ENCODE data around the gene GASK1A.
"Not testable (repeated sequence)": the region's sequence is repeated elsewhere in the genome, so short reads cannot be mapped to it uniquely, and the experiment has no call there.

GASK1A gene

DNA sequence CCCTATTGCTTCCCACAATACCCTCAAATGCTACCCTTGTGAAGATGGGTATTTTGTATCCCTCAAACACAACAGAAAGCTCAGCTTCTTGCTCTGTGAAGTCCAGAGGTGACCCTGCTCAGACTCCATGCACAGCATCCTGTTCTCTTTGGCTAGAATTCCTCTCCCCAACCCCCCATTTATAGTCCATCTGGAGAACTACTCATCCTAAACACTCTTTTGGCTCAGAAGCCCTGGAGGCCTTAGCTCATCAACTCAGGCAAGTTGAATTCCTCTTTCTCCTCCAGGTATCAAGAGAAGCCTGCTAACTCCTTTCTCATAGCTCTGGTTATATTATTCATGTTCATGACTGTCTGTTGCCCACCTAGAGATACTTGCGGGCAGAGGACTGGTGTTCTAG is 18.3 kb upstream of the GASK1A start:
- no peaks in the 10 kb centered on the region for H3K36me3 ChIP-seq (ENCODE audit: control insufficient read depth, insufficient read depth, low read length)
- no peaks in the 10 kb centered on the region for H3K27me3 ChIP-seq (ENCODE audit: control insufficient read depth, insufficient read depth, low read length, poor library complexity, severe bottlenecking)
- 85 to 100% methylated on average over 1 of the region's 1 CpG for WGBS, 2 experiments
- no peak overlapping the region for H3K4me3 ChIP-seq (ENCODE audit: insufficient read depth, low read depth, low read length)
- no peaks in the 10 kb centered on the region for H3K4me1 ChIP-seq (ENCODE audit: control insufficient read depth, insufficient read depth, low read length)
- no peak overlapping the region for H3K27ac ChIP-seq (ENCODE audit: insufficient read depth, low read depth, low read length, poor library complexity, severe bottlenecking)
- H3K9me3 ChIP-seq (ENCODE audit: control insufficient read depth, low read length), result no peaks in the 10 kb centered on the region

DNA sequence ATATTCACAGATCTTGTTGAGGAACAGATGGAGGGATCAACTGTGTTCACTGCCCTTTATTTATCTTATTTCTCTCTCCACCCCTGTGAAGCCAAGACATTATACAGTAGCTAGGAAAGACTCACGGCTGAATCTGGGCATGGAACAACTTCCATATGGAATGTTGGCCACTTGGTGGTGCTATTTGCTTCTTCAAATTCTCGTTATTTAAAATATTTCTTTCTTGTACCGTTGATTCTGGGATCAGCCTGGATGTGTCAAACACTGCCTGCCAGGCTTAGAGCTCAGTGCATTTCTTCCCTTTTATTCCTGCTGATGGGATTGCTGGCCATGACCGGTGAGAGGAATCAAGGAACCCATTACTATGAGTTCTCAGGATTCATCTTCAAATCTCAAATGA is 17.5 kb upstream of the GASK1A start:
- no peaks in the 10 kb centered on the region for H3K9me3 ChIP-seq (ENCODE audit: control insufficient read depth, low read length)
- WGBS, 2 experiments, result 12 to 14% methylated on average over 4 of the region's 4 CpGs
- no peak overlapping the region for H3K27ac ChIP-seq (ENCODE audit: insufficient read depth, low read depth, low read length, poor library complexity, severe bottlenecking)
- H3K36me3 ChIP-seq (ENCODE audit: control insufficient read depth, insufficient read depth, low read length), result no peaks in the 10 kb centered on the region
- no peaks in the 10 kb centered on the region for H3K4me1 ChIP-seq (ENCODE audit: control insufficient read depth, insufficient read depth, low read length)
- H3K4me3 ChIP-seq (ENCODE audit: insufficient read depth, low read depth, low read length), result no peak overlapping the region
- no peaks in the 10 kb centered on the region for H3K27me3 ChIP-seq (ENCODE audit: control insufficient read depth, insufficient read depth, low read length, poor library complexity, severe bottlenecking)

DNA sequence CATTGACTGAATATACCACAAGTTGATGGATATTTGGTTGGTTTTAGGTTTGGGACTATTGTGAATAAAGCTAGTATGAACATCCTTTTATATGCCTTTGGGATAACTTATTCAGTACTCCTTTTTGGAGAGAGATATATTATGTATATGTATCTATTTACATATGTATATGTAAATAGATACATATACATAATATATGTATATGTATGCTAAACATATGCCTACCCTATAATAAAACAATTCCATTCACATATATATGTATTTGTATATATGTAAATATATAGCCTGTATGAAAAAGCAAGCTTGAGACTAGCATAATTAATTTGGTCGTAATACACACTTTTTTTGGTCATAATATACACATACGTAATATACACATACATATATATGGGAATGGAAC is 15.8 kb upstream of the GASK1A start:
- H3K27me3 ChIP-seq (ENCODE audit: control insufficient read depth, insufficient read depth, low read length, poor library complexity, severe bottlenecking), result no peaks in the 10 kb centered on the region
- no CpG with 5 or more reads among the region's 2 CpGs for WGBS, 2 experiments
- H3K4me1 ChIP-seq (ENCODE audit: control insufficient read depth, insufficient read depth, low read length), result no peaks in the 10 kb centered on the region
- H3K4me3 ChIP-seq (ENCODE audit: insufficient read depth, low read depth, low read length), result no peak overlapping the region
- H3K9me3 ChIP-seq (ENCODE audit: control insufficient read depth, low read length), result no peaks in the 10 kb centered on the region
- no peak overlapping the region for H3K27ac ChIP-seq (ENCODE audit: insufficient read depth, low read depth, low read length, poor library complexity, severe bottlenecking)
- H3K36me3 ChIP-seq (ENCODE audit: control insufficient read depth, insufficient read depth, low read length), result no peaks in the 10 kb centered on the region

DNA sequence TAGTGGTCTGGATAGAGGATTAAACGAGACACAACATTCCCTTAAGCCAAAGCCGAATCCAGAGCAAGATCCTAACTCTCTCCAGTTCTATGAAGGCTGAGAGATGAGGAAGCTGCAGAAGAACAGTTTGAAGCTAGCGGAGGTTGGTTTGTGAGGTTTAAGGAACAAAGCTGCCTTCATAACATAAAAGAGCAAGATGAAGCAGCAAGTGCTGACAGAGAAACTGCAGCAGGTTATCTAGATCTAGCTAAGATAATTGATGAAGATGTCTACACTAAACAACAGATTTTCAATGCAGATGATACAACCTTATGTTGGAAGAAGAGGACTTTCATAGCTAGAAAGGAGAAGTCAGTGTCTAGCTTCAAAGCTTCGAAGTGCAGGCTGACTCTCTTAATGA is 14.8 kb upstream of the GASK1A start:
- WGBS, 2 experiments, result 94 to 95% methylated on average over 4 of the region's 4 CpGs

DNA sequence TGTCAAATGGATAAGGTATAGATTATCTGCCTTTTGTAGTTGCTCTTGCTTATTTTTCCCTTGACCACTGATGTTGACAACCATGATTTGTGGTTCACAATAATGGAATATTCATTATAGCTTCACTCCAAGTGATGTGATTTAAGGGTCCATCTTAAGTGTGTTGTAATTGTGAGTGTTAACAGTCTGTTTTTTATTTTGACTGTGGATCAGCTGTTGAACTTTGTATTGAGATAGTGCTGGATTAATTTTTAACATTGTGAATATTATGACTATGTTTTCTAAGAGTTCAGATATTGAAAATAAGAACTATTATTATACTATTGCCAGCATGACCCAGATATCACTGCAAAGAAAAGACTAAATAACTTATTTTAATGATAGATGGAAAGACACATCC is 8.6 kb upstream of the GASK1A start:
- Histone ChIP-seq H3K9me3 (ENCODE audit: control insufficient read depth, low read length) (peaks cover 6% of the 10 kb centered on the region), H3K4me3 (ENCODE audit: insufficient read depth, low read depth, low read length) (no peak overlapping the region), H3K4me1 (ENCODE audit: control insufficient read depth, insufficient read depth, low read length) (no peaks in the 10 kb centered on the region), H3K27ac (ENCODE audit: insufficient read depth, low read depth, low read length, poor library complexity, severe bottlenecking) (no peak overlapping the region), H3K27me3 (ENCODE audit: control insufficient read depth, insufficient read depth, low read length, poor library complexity, severe bottlenecking) (no peaks in the 10 kb centered on the region), H3K36me3 (ENCODE audit: control insufficient read depth, insufficient read depth, low read length) (no peaks in the 10 kb centered on the region)

More for the DNA sequence above, 14.8 kb upstream of the GASK1A start:
- Histone ChIP-seq H3K4me3 (ENCODE audit: insufficient read depth, low read depth, low read length) (no peak overlapping the region), H3K27ac (ENCODE audit: insufficient read depth, low read depth, low read length, poor library complexity, severe bottlenecking) (no peak overlapping the region), H3K9me3 (ENCODE audit: control insufficient read depth, low read length) (no peaks in the 10 kb centered on the region), H3K36me3 (ENCODE audit: control insufficient read depth, insufficient read depth, low read length) (no peaks in the 10 kb centered on the region), H3K27me3 (ENCODE audit: control insufficient read depth, insufficient read depth, low read length, poor library complexity, severe bottlenecking) (no peaks in the 10 kb centered on the region), H3K4me1 (ENCODE audit: control insufficient read depth, insufficient read depth, low read length) (no peaks in the 10 kb centered on the region)

DNA sequence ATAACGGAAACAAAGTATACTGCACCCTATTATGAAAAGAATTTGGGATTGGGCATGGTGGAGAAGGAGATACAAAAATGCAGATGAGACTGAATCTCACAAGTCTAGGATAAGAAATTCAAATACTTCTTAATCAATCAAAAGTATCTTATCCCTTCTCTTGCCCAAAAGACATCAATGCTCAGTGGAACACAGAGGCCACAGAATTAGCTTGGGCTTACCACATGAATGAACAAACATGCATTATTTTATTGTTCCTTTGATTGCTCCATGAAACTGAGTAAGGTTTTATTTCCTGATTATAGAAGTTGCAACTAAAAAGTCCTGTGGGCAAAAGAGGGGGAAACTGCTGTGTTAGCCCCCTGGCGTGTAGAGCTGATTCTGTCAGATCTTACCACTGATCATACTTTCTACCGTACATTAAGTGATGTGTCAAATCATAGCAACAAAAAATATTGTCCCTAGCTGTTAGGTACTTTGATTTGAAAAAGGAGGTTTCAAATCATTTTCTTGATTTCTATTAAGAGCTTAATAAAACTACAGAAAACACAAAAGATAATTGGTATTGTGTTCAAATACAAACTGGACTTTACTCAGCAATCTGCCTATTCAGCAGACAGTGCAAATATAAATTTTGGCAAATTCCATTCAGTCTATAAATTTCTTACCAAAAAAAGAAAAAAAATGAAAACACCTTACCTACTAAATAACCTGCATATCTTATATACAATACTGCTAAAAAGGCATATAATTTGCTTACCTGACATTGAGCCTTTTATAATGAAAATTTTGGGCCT is 7.9 kb upstream of the GASK1A start:
- 97 to 98% methylated on average over 3 of the region's 3 CpGs for WGBS, 2 experiments
- H3K9me3 ChIP-seq (ENCODE audit: control insufficient read depth, low read length), result peaks cover 6% of the 10 kb centered on the region
- H3K4me1 ChIP-seq (ENCODE audit: control insufficient read depth, insufficient read depth, low read length), result no peaks in the 10 kb centered on the region
- no peaks in the 10 kb centered on the region for H3K27me3 ChIP-seq (ENCODE audit: control insufficient read depth, insufficient read depth, low read length, poor library complexity, severe bottlenecking)
- no peak overlapping the region for H3K27ac ChIP-seq (ENCODE audit: insufficient read depth, low read depth, low read length, poor library complexity, severe bottlenecking)
- H3K36me3 ChIP-seq (ENCODE audit: control insufficient read depth, insufficient read depth, low read length), result no peaks in the 10 kb centered on the region
- H3K4me3 ChIP-seq (ENCODE audit: insufficient read depth, low read depth, low read length), result no peak overlapping the region

DNA sequence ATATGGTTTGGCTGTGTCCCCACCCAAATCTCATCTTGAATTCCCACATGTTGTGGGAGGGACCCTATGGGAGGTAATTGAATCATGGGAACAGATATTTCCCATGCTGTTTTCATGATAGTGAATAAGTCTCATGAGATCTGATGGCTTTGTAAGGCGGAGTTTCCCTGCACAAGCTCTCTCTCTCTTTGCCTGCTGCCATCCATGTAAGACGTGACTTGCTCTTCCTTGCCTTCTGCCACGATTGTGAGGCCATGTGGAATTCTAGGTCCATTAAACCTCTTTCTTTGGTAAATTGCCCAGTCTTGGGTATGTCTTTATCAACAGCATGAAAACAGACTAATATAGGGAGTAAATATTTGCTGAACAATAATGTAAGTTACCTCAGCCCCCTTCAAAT is 4.2 kb upstream of the GASK1A start:
- 90 to 93% methylated on average over 3 of the region's 3 CpGs for WGBS, 2 experiments
- H3K4me1 ChIP-seq (ENCODE audit: control insufficient read depth, insufficient read depth, low read length); H3K27ac ChIP-seq (ENCODE audit: insufficient read depth, low read depth, low read length, poor library complexity, severe bottlenecking); H3K36me3 ChIP-seq (ENCODE audit: control insufficient read depth, insufficient read depth, low read length); H3K4me3 ChIP-seq (ENCODE audit: insufficient read depth, low read depth, low read length); H3K9me3 ChIP-seq (ENCODE audit: control insufficient read depth, low read length): not testable (repeated sequence)
- H3K27me3 ChIP-seq (ENCODE audit: control insufficient read depth, insufficient read depth, low read length, poor library complexity, severe bottlenecking), result peaks cover 23% of the 10 kb centered on the region

DNA sequence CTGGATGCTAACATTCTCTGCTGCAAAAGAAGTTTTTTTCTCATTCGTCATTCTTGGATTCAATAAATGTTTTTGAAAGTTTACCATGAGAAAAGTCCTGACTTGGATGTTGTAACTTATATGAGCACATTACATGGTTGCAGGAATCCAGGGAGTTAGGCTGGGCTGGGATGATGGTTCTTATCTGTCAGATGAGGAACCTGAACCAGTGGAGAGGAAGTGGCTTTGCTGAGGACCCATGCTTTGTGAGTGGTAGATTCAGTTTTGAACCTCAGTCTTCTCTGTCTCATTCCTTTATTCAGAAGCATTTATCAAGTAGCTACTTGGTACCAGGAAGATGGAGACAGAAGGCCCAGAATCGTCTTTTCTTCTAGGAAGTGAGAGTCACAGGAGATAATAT is 3.7 kb upstream of the GASK1A start:
- peaks cover 28% of the 10 kb centered on the region for H3K27me3 ChIP-seq (ENCODE audit: control insufficient read depth, insufficient read depth, low read length, poor library complexity, severe bottlenecking)
- H3K4me1 ChIP-seq (ENCODE audit: control insufficient read depth, insufficient read depth, low read length), result peaks cover 2% of the 10 kb centered on the region
- no peaks in the 10 kb centered on the region for H3K36me3 ChIP-seq (ENCODE audit: control insufficient read depth, insufficient read depth, low read length)
- no peak overlapping the region for H3K27ac ChIP-seq (ENCODE audit: insufficient read depth, low read depth, low read length, poor library complexity, severe bottlenecking)
- WGBS, 2 experiments, result 90 to 95% methylated on average over 2 of the region's 2 CpGs
- H3K9me3 ChIP-seq (ENCODE audit: control insufficient read depth, low read length), result peaks cover 6% of the 10 kb centered on the region
- H3K4me3 ChIP-seq (ENCODE audit: insufficient read depth, low read depth, low read length), result no peak overlapping the region

DNA sequence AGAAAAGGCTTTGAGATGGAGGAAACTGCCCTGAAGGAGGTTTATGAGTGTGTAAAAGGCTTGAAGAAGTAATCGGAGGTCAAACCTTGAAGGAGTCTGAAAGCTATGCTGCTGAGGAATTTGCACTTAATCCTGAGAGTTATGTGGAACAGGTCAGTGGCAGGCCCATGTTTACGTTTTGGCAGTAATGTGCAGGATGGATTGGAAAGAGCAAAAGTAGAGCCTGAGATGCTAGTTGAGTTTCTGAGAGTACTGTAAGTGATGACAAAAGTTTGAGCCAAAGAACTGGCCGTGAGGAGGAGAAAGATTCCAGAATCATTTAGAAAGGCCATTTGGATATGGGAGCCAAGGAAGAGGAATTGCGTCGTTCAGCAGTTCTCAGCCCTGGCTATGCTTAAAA is 3.2 kb upstream of the GASK1A start:
- no peaks in the 10 kb centered on the region for H3K36me3 ChIP-seq (ENCODE audit: control insufficient read depth, insufficient read depth, low read length)
- no peak overlapping the region for H3K4me3 ChIP-seq (ENCODE audit: insufficient read depth, low read depth, low read length)
- no peak overlapping the region for H3K27ac ChIP-seq (ENCODE audit: insufficient read depth, low read depth, low read length, poor library complexity, severe bottlenecking)
- 92 to 94% methylated on average over 5 of the region's 5 CpGs for WGBS, 2 experiments
- peaks cover 6% of the 10 kb centered on the region for H3K9me3 ChIP-seq (ENCODE audit: control insufficient read depth, low read length)
- H3K27me3 ChIP-seq (ENCODE audit: control insufficient read depth, insufficient read depth, low read length, poor library complexity, severe bottlenecking), result peaks cover 32% of the 10 kb centered on the region
- peaks cover 7% of the 10 kb centered on the region for H3K4me1 ChIP-seq (ENCODE audit: control insufficient read depth, insufficient read depth, low read length)

DNA sequence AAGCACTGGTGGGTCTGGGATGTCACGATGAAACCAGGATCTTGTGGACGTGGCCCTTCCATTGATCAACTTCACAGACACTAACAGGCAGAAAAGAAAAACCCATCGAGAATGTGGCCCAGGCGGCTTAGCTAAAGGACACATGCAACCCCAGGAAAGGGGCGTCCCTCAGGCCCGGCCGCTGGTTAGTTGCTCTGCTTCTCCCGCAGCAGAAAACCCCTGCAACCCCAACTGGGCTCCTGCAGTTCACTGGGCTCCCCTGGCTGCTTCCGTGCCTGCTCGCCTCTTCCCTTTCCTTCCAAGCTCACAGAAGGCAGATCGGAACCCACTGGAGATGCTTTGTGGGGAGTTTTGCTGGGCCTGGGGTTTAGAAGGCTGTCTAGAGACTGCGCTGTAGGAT is 1.1 kb downstream of the GASK1A start:
- Histone ChIP-seq H3K9me3 (ENCODE audit: control insufficient read depth, low read length) (peaks cover 3% of the 10 kb centered on the region), H3K4me1 (ENCODE audit: control insufficient read depth, insufficient read depth, low read length) (peaks cover 19% of the 10 kb centered on the region), H3K4me3 (ENCODE audit: insufficient read depth, low read depth, low read length) (peak overlapping the region; percentile 56), H3K36me3 (ENCODE audit: control insufficient read depth, insufficient read depth, low read length) (no peaks in the 10 kb centered on the region), H3K27ac (ENCODE audit: insufficient read depth, low read depth, low read length, poor library complexity, severe bottlenecking) (no peak overlapping the region), H3K27me3 (ENCODE audit: control insufficient read depth, insufficient read depth, low read length, poor library complexity, severe bottlenecking) (peaks cover 33% of the 10 kb centered on the region)
- WGBS, 2 experiments, result 29 to 35% methylated on average over 12 of the region's 12 CpGs

DNA sequence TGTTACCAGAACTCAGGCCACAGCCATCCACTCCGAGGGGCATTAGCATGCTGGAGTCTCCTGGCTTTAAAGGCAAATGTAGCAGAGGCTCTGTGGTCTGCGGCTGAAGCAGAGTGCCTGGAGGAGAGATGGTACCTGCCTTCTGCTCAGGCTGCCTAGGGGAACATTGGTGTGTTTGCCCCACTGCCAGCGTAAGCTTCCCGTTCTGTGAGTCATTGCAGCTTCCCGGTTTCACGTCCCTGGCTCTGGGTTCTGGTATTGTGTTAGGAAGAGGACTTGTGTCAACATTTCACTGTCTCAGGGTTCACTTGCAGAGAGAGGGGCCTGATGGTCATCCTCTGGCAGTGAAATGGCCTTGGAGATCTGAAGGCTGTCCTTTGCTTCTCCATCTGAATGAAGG is 1.8 kb downstream of the GASK1A start:
- Histone ChIP-seq H3K9me3 (ENCODE audit: control insufficient read depth, low read length) (peaks cover under 1% of the 10 kb centered on the region), H3K4me1 (ENCODE audit: control insufficient read depth, insufficient read depth, low read length) (peaks cover 19% of the 10 kb centered on the region), H3K27me3 (ENCODE audit: control insufficient read depth, insufficient read depth, low read length, poor library complexity, severe bottlenecking) (peaks cover 33% of the 10 kb centered on the region), H3K27ac (ENCODE audit: insufficient read depth, low read depth, low read length, poor library complexity, severe bottlenecking) (no peak overlapping the region), H3K36me3 (ENCODE audit: control insufficient read depth, insufficient read depth, low read length) (no peaks in the 10 kb centered on the region), H3K4me3 (ENCODE audit: insufficient read depth, low read depth, low read length) (no peak overlapping the region)
- 42 to 47% methylated on average over 6 of the region's 6 CpGs for WGBS, 2 experiments
